Transverse colon (tissue), 4 donors: ENCODE results near the gene SLC4A3. TPM values are rescaled to one million over a fixed set of nuclear protein-coding genes. Genes with fewer than 3 reads are reported as not detected.

Source experiments
- DNase-seq: peaks from one replicate; pipeline ENCODE4 v3.0.0-alpha.2; 2019
- H3K27ac ChIP-seq, 4 donors: fragments of 200-600 bp; sonication (generic); 2 replicates each; pipeline ENCODE4 v1.5.1; 2016 to 2018; ENCODE audit warnings: inconsistent platforms in 4 of 4
- H3K27me3 ChIP-seq: fragments of 200-600 bp; sonication (generic); 2 replicates; pipeline ENCODE4 v1.5.1; 2017; ENCODE audit warnings: inconsistent platforms
- H3K36me3 ChIP-seq, 4 donors: fragments of 200-600 bp; sonication (generic); 2 replicates each; pipeline ENCODE4 v1.5.1; 2017 to 2019; ENCODE audit warnings: inconsistent platforms in 4 of 4
- H3K4me1 ChIP-seq, 4 donors: fragments of 200-600 bp; sonication (generic); 2 replicates each; pipeline ENCODE4 v1.5.1; 2017 to 2020; ENCODE audit warnings: inconsistent platforms in 4 of 4
- H3K4me3 ChIP-seq, 4 donors: fragments of 200-600 bp; sonication (generic); 1 replicate in 1 of 4; 2 replicates in 3 of 4; pipeline versions ENCODE4 v1.5.1 to v1.6.1; 2017 to 2019; ENCODE audit warnings: inconsistent platforms in 4 of 4
- H3K9me3 ChIP-seq, 2 donors: fragments of 200-600 bp; sonication (generic); 2 replicates each; pipeline ENCODE4 v1.5.1; 2017 to 2019; ENCODE audit warnings: inconsistent platforms in 2 of 2
- EP300 ChIP-seq: sonication (generic); formaldehyde crosslinking; IDR thresholded peaks from one replicate; pipeline ENCODE4 v1.6.1; 2017; ENCODE audit warnings: antibody characterized with exemption, low read depth
- POLR2A ChIP-seq: fragments of 450-650 bp; IDR thresholded peaks from one replicate; pipeline ENCODE4 v1.6.1; 2016; ENCODE audit warnings: antibody characterized with exemption, mild to moderate bottlenecking, moderate library complexity
- POLR2AphosphoS5 ChIP-seq, 3 donors: sonication (generic); formaldehyde crosslinking; IDR thresholded peaks; one replicate each; pipeline ENCODE4 v1.6.1; 2016; ENCODE audit warnings: antibody characterized with exemption in 3 of 3
- WGBS, 2 donors: methylation state at CpG; one replicate each; pipeline ENCODE4 v1.1.5; 2018; ENCODE audit warnings: low coverage in 1 of 2; 5-methylcytosine and 5-hydroxymethylcytosine counted together
- in situ Hi-C, 4 donors: fragments of 200-750 bp; cut with MboI; loops; one replicate each; pipeline versions ENCODE4 v1.15.0 to v1.15.1; 2017; ENCODE audit warnings: low sequenced_read_pairs in 3 of 4, low pct_ligation_motif_present in 1 of 4, low pct_unique_long_range_greater_than_20kb in 1 of 4
- intact Hi-C: fragments of 100-400 bp; cut with DNase I; formaldehyde crosslinking; loops from one replicate; pipeline ENCODE4 v1.15.1; 2023; ENCODE audit warnings: low total_unique reads
- total RNA-seq, 4 donors: library from RNA; depleted of rRNA; stranded (reverse); fragments of >200 nt; gene quantifications; one replicate each; pipeline ENCODE4 v1.1.0, GENCODE V29; 2016
- TF ChIP-seq, protein P1 (sequence below), 5 experiments: fragments of 200-600 bp in 3 of 5; fragments of 450-650 bp in 2 of 5; sonication (generic) in 3 of 5; IDR thresholded peaks; 1 replicate in 2 of 5; 2 replicates in 3 of 5; pipeline ENCODE4 v1.5.1; 2016 to 2017; ENCODE audit warnings: antibody characterized with exemption in 5 of 5, inconsistent platforms in 3 of 5, mild to moderate bottlenecking in 2 of 5, moderate library complexity in 1 of 5

SLC4A3 gene
- total RNA-seq, 4 donors from 2014 or later, result 0.32 to 25.9 (median 0.68) TPM; not detected in 1

DNA sequence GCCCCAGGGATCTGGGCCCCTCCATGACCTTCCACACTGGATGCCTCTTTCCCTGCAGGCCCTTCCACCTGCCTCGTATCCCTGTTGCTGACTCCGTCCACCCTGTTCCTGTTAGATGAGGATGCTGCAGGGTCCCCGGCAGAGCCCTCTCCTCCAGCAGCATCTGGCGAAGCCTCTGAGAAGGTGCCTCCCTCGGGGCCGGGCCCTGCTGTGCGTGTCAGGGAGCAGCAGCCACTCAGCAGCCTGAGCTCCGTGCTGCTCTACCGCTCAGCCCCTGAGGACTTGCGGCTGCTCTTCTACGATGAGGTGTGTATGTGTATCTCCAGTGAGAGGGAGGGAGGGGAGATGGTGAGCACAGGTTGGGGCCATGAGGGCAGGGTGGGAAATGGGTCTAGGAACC, 12.4 kb upstream of the SLC4A3 start:
- no peaks in the 10 kb centered on the region for H3K9me3 ChIP-seq
- no peaks in the 10 kb centered on the region for H3K4me1 ChIP-seq
- H3K36me3 ChIP-seq, result peaks cover 0 to 9% (median 0%) of the 10 kb centered on the region in 4 donors
- WGBS, 2 donors, result 96% methylated on average over 11 of the region's 11 CpGs; no CpG with 5 or more reads in 1 of the 2 donors
- in situ Hi-C loops (no loop called here), intact Hi-C loops (no loop called here)
- no peak overlapping the region for H3K4me3 ChIP-seq
- H3K27me3 ChIP-seq, result no peaks in the 10 kb centered on the region
- no peak for TF ChIP-seq EP300
- no peak overlapping the region for H3K27ac ChIP-seq
- DNase-seq, result no peak

DNA sequence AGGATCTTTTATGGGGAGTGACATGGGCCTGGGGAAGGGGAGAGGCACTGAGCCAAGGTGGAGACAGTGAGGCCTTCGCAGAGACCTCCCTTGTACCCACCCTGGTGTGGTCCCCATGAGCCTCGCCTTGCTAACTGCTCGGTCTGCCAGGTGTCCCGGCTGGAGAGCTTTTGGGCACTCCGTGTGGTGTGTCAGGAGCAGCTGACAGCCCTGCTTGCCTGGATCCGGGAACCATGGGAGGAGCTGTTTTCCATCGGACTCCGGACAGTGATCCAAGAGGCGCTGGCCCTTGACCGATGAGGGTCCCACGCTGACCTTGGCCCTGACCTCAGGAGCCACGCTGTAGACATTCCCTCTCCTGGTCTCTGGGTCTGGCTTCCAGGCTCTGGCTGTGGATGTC, 11.5 kb upstream of the SLC4A3 start:
- TF ChIP-seq EP300 (no peak), POLR2AphosphoS5 (IDR thresholded peaks at IDR 0.05) (no peak), POLR2A (no peak)
- TF ChIP-seq, protein P1, sequence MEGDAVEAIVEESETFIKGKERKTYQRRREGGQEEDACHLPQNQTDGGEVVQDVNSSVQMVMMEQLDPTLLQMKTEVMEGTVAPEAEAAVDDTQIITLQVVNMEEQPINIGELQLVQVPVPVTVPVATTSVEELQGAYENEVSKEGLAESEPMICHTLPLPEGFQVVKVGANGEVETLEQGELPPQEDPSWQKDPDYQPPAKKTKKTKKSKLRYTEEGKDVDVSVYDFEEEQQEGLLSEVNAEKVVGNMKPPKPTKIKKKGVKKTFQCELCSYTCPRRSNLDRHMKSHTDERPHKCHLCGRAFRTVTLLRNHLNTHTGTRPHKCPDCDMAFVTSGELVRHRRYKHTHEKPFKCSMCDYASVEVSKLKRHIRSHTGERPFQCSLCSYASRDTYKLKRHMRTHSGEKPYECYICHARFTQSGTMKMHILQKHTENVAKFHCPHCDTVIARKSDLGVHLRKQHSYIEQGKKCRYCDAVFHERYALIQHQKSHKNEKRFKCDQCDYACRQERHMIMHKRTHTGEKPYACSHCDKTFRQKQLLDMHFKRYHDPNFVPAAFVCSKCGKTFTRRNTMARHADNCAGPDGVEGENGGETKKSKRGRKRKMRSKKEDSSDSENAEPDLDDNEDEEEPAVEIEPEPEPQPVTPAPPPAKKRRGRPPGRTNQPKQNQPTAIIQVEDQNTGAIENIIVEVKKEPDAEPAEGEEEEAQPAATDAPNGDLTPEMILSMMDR (IDR thresholded peaks at IDR 0.05), result no peak
- no peak for DNase-seq
- no peak overlapping the region for H3K27ac ChIP-seq
- no peaks in the 10 kb centered on the region for H3K9me3 ChIP-seq
- intact Hi-C loops, result no loop called here
- H3K36me3 ChIP-seq, result peaks cover 0 to 9% (median 0%) of the 10 kb centered on the region in 4 donors
- WGBS, 2 donors, result 82% methylated on average over 8 of the region's 12 CpGs; no CpG with 5 or more reads in 1 of the 2 donors
- H3K4me1 ChIP-seq, result no peaks in the 10 kb centered on the region
- H3K27me3 ChIP-seq, result no peaks in the 10 kb centered on the region
- H3K4me3 ChIP-seq, result no peak overlapping the region
- in situ Hi-C loops, result no loop called here

DNA sequence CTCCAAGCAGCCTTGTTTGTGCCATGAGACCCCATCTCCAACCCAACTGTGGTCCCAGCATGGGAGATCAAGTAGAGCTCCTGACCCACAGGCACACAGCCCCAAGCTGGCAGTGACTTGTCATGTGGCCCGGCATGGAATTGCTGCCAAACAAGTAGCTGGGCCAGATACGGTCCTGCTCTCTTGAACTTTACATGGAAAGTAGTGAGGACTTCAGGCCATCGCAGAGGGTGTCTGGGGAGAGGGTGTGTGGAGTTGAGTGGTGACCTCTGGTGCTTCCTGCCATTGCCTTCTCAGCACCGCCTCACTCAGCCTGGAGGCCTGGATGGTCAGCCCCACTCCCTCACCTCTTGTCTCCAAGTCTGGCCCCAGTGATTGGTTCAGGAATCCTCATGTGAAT, 10.9 kb upstream of the SLC4A3 start:
- Histone ChIP-seq H3K4me1 (no peaks in the 10 kb centered on the region), H3K36me3 (peaks cover 0 to 9% (median 0%) of the 10 kb centered on the region in 4 donors), H3K27me3 (no peaks in the 10 kb centered on the region), H3K27ac (no peak overlapping the region), H3K9me3 (no peaks in the 10 kb centered on the region), H3K4me3 (no peak overlapping the region)
- 97% methylated on average over 4 of the region's 4 CpGs; no CpG with 5 or more reads in 1 of the 2 donors for WGBS, 2 donors
- in situ Hi-C loops (no loop called here), intact Hi-C loops (no loop called here)
- TF ChIP-seq, protein P1 (IDR thresholded peaks at IDR 0.05), result no peak
- TF ChIP-seq POLR2AphosphoS5 (IDR thresholded peaks at IDR 0.05), result no peak
- DNase-seq, result no peak

DNA sequence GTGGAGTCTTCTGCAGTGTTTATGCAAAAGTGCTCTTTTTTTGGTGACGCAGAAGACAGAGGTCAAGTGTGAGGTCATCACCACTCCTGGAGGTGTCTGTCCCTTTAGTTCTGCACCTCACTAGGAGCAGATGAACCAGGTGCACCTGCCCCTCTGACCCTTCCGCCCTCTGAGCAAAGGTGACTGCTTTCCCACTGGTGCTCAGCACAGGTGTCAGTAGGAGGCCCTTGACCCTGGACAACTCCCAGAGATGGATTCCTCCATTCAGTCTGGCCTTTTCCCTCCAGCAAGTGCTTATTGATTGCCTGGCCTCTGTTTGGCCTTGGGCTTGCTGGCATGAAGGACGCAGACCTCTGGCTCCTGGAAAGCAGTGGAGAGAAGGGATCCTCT, 8.7 kb upstream of the SLC4A3 start:
- no peak for DNase-seq
- Histone ChIP-seq H3K9me3 (no peaks in the 10 kb centered on the region), H3K4me1 (no peaks in the 10 kb centered on the region), H3K27ac (no peak overlapping the region), H3K27me3 (no peaks in the 10 kb centered on the region), H3K4me3 (no peak overlapping the region), H3K36me3 (peaks cover 0 to 6% (median 0%) of the 10 kb centered on the region in 4 donors)
- intact Hi-C loops, result no loop called here
- in situ Hi-C loops, result no loop called here
- 71 to 91% methylated on average over 1 to 3 of the region's 3 CpGs for WGBS, 2 donors
- no peak for TF ChIP-seq EP300
- TF ChIP-seq POLR2AphosphoS5 (IDR thresholded peaks at IDR 0.05), result no peak
- TF ChIP-seq, protein P1 (IDR thresholded peaks at IDR 0.05), result no peak
- TF ChIP-seq POLR2A, result no peak

DNA sequence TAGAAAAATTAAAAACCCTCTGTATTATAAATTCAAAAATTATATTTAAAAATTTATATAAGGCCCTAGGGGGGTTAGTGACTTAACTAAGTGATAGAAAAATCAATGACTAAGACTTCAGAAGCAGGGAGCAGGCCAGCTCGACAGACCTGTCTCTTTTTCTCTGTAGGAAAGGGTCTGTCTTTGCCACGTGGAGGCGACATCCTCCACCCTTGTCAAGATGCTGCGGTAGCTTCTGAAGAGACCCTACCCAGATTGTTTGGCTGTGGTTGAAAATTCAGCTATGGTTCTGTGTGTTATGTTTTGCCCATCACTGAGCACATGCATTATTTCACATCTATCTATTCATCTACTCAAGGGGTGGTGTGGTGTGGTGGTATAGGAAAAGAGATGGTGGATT, 8.2 kb upstream of the SLC4A3 start:
- Histone ChIP-seq H3K27ac (no peak overlapping the region), H3K9me3 (no peaks in the 10 kb centered on the region), H3K4me3 (no peak overlapping the region), H3K36me3 (peaks cover 0 to 5% (median 0%) of the 10 kb centered on the region in 4 donors), H3K27me3 (no peaks in the 10 kb centered on the region), H3K4me1 (no peaks in the 10 kb centered on the region)
- DNase-seq, result no peak
- TF ChIP-seq POLR2AphosphoS5 (IDR thresholded peaks at IDR 0.05), result no peak
- no peak for TF ChIP-seq POLR2A
- TF ChIP-seq EP300, result no peak
- TF ChIP-seq, protein P1 (IDR thresholded peaks at IDR 0.05), result no peak
- in situ Hi-C loops, result no loop called here
- intact Hi-C loops, result no loop called here
- 62 to 66% methylated on average over 4 of the region's 4 CpGs for WGBS, 2 donors
